ENCODE data around the gene CES1.
"Not testable (repeated sequence)": the region's sequence is repeated elsewhere in the genome, so short reads cannot be mapped to it uniquely, and the experiment has no call there.

CES1 gene

DNA sequence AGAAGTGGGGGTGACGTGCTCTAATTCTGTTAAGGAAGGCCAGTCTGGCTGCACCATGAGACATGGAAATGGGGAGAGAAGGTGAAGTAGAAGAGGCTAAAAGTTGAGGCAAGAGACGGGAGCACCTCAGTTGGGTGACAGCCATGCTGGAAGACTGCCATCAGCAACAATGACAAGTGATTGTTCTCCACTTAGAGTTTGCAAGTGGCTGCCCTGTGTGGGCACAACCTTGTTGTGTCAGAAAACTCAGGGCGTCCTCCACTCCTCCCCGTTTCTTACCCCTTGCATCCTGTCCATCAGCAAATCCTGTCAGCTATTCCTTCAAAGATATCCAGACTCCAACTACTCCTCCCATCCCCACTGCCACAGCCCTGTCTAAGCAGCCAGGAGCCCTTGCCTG lies 17.6 kb downstream of the CES1 start:
- TF ChIP-seq, protein P1, sequence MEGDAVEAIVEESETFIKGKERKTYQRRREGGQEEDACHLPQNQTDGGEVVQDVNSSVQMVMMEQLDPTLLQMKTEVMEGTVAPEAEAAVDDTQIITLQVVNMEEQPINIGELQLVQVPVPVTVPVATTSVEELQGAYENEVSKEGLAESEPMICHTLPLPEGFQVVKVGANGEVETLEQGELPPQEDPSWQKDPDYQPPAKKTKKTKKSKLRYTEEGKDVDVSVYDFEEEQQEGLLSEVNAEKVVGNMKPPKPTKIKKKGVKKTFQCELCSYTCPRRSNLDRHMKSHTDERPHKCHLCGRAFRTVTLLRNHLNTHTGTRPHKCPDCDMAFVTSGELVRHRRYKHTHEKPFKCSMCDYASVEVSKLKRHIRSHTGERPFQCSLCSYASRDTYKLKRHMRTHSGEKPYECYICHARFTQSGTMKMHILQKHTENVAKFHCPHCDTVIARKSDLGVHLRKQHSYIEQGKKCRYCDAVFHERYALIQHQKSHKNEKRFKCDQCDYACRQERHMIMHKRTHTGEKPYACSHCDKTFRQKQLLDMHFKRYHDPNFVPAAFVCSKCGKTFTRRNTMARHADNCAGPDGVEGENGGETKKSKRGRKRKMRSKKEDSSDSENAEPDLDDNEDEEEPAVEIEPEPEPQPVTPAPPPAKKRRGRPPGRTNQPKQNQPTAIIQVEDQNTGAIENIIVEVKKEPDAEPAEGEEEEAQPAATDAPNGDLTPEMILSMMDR (conservative IDR thresholded peaks at IDR 0.05) = no peak
- TF ChIP-seq ZFX (IDR thresholded peaks at IDR 0.05) = no peak
- no peak overlapping the region for H3K27ac ChIP-seq

DNA sequence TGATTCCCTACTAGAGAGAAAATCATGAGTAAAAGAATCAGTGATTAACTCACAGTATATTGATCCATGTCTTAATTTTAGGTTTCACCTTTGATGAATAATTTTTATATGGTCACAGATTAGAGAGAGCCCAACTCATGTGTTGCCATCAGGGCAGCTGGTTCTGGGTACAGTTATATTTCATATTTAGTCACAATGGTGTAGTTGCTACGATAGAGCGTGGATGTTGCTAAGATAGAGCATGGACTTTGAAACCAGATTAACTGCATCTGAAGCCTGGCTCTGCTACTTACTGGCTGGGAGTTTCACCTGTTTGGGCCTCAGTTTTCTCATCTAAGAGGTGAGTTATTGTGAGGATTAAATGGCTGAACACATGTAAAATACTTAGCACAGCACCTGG lies 18.7 kb downstream of the CES1 start:
- H3K27ac ChIP-seq = not testable (repeated sequence)

DNA sequence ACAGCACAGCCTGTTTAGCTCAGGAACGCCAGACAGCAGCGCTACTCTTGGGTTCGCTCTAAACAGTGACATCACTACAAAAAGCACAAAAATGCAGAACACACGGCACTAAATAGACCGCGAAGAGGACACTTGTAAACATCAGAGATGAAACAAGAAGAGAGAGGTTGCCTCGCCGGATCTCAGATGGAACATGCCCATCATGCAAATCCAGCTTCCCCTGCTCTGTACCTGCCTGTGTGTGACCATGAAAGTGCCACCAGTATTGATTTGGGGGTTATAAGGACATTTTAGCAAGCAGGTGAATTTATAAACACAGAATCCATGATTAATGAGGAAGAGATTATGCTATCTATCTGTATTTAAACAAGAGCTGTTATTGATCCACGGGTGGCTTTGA lies 19.2 kb downstream of the CES1 start:
- H3K27ac ChIP-seq = not testable (repeated sequence)

DNA sequence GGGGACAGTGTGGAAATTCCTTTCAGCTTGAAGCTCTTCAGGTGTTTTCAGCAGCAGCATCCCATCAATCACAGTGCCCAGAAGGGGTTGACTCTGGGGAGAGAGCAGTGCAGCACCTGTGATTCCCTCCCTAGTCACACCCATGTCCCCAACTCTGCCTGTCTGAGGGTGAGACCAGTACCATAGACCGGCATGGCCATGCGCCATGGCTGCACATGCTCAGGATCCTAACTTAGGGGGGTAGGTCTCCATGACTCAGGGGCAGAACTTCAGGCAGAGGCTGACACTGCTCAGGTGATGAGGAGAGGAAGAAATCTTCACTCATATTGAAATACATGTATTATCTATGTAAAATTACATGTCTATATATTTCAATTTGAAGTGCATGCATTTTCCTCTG lies 19.9 kb downstream of the CES1 start:
- no peak overlapping the region for H3K27ac ChIP-seq
- TF ChIP-seq ZFX (IDR thresholded peaks at IDR 0.05) = no peak
- TF ChIP-seq, protein P1 (conservative IDR thresholded peaks at IDR 0.05) = no peak

DNA sequence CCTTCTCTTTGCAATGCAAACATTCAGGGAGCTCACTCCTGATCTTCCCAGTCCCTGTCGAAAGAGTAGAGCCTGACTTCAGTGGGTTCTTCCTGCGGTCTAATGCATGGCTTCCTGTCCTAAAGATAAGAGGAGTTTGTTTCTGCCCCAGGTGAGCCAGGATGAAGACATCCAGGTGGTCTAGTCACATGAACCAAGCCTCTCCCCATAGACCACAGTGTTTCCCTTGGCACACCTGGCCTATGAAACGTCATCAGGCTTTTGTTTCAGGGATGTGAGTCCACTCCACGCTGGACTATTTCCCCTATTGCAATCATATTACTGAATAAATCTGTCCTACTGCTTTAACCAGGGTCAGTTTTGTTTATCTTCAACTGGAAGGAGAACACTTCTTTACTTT lies 21.1 kb downstream of the CES1 start:
- H3K27ac ChIP-seq = no peak overlapping the region

DNA sequence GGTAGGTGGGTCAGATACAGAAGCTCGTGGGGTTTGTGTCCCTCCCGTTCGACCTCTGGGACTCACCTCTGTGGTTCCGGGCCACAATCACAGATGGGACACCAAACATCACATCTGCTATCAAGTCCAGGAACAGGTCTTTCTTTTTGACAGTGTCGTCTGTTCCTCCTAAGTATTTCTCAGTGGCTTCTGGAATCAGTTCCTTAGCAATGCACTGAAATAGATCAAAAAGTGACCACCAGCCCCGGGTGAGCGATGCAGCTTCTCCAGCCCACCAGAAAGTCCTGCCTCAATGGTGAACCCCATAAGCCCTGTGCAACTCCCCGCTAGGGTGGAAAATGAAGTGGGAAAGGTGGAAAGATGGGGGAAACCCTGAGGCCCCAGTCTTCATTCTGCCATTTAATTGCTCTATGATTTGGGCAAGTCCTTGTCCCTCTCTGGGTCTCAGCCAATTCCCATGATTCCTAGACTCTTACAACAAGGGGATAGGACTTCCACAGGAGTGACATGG lies 22.4 kb downstream of the CES1 start:
- H3K27ac ChIP-seq = no peak overlapping the region
- TF ChIP-seq, protein P1 (conservative IDR thresholded peaks at IDR 0.05) = no peak
- no peak for TF ChIP-seq ZFX (IDR thresholded peaks at IDR 0.05)

More for the DNA sequence above, 21.1 kb downstream of the CES1 start:
- no peak for TF ChIP-seq ZFX (IDR thresholded peaks at IDR 0.05)
- TF ChIP-seq, protein P1 (conservative IDR thresholded peaks at IDR 0.05) = no peak

DNA sequence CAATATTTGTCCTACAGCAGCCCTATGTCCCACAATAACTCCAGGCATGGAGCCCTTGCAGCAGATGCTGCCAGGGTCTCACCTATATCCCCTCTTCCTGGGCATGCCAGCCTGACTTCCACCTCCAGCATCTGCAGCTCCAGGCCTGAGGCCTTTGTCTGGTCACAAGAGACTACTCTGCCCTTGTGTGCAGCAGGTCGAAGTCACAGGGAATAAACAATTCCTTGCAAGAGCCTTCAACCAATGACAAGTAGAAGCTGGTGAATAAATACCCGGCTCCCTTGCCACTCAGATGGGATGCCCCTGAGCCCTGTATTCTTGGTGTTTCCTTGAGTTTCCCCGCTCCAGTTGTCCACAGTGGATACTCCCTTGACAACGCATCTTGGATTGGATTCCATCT lies 23.0 kb downstream of the CES1 start:
- H3K27ac ChIP-seq = no peak overlapping the region
- no peak for TF ChIP-seq ZFX (IDR thresholded peaks at IDR 0.05)
- TF ChIP-seq, protein P1 (conservative IDR thresholded peaks at IDR 0.05) = no peak

DNA sequence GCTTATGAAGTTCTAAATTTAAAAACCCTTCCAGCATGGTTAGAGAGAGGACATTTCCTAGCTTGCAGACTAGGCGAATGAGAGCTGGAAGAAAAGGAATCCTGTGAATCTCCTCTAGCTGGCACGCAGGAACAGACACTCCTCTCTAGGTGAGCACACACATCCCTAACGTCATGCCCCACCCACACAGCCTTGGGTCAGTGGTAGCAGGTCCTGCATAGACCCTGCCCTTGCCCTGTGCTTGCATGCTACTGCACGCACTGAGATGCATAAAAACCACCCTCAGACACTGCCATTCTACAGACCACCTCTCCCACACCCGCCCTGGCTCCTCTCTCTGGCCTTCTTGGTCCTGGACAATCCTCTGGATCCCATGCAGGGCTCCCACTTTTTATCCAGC lies 23.5 kb downstream of the CES1 start:
- H3K27ac ChIP-seq = no peak overlapping the region
- TF ChIP-seq, protein P1 (conservative IDR thresholded peaks at IDR 0.05) = no peak
- TF ChIP-seq ZFX (IDR thresholded peaks at IDR 0.05) = no peak

DNA sequence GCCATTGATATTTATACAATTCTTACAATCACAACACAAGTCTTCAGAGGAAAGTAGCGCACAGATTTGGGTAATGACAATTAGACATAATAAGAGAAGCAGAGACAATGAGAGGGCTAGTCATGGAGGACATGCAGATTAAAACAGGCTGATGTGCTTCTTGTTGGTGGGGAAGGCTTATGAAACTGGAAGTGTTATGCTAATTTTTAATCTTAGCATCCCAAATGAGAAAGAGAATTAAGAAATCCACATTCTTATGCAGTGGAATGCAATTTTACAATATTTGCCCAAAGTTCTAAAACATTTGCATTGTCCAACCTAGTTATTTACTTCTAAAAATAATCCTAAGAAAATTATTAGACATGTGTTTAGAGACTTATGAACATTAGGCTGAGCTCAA lies 24.6 kb downstream of the CES1 start:
- not testable (repeated sequence) for H3K27ac ChIP-seq

DNA sequence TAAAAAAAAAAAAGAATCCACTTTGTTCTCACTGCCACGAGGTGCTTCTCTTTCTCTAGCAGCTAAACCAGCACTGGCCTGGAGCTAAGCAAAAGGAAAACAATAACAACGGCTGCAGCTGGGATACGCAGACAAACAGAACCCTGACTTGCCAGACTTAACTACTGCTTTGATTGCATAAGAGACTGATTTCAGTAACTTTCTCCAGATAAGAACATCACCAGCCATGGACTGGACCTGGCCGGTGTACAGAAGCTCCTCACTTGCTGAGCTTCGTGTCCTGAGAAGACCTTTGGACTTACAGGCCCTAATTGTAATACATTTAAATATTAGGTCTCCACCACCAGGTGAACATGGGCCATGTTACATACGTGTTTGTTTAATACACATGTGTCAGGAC lies 27.8 kb downstream of the CES1 start:
- H3K27ac ChIP-seq = not testable (repeated sequence)

DNA sequence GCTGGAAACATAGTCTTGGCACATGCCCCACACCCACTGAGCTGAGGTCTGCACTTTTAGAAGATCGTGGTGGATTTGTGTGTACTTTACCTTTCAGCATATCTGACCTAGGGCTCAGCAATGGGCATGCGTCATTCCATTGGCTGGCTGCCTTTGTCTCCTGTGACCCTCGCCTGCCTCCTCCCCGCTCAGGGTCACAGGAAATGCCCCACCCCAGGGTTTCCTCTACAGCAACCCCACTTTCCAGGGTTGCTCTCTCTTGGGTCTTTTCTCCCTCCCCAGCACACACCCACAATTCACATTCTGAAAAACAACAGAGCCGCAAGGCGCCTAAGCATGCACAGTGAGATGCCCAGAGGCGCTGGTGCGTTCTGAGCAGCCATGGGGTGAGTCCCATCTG lies 29.2 kb downstream of the CES1 start:
- H3K27ac ChIP-seq = not testable (repeated sequence)

DNA sequence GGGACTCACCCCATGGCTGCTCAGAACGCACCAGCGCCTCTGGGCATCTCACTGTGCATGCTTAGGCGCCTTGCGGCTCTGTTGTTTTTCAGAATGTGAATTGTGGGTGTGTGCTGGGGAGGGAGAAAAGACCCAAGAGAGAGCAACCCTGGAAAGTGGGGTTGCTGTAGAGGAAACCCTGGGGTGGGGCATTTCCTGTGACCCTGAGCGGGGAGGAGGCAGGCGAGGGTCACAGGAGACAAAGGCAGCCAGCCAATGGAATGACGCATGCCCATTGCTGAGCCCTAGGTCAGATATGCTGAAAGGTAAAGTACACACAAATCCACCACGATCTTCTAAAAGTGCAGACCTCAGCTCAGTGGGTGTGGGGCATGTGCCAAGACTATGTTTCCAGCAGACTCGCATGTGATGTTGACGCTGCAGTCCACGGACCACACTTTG lies 39.9 kb downstream of the CES1 start:
- H3K27ac ChIP-seq = not testable (repeated sequence)

DNA sequence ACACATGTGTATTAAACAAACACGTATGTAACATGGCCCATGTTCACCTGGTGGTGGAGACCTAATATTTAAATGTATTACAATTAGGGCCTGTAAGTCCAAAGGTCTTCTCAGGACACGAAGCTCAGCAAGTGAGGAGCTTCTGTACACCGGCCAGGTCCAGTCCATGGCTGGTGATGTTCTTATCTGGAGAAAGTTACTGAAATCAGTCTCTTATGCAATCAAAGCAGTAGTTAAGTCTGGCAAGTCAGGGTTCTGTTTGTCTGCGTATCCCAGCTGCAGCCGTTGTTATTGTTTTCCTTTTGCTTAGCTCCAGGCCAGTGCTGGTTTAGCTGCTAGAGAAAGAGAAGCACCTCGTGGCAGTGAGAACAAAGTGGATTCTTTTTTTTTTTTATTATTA lies 41.4 kb downstream of the CES1 start:
- not testable (repeated sequence) for H3K27ac ChIP-seq

DNA sequence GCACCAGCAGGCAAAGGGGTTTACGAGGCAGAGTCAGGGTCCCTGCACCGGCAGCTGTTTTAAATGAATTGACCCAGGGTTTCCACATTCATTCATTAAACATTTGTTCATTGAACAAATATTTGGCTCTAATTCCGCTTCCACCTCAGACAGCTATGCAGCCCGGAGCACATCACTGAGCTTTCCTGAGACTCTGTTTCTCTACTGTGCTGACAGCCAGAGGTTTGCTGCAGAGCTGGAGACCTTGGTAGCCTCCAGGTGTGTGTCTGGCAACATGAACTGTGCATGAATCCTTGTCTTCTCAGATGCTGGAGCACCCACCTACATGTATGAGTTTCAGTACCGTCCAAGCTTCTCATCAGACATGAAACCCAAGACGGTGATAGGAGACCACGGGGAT lies 42.7 kb downstream of the CES1 start:
- not testable (repeated sequence) for H3K27ac ChIP-seq

DNA sequence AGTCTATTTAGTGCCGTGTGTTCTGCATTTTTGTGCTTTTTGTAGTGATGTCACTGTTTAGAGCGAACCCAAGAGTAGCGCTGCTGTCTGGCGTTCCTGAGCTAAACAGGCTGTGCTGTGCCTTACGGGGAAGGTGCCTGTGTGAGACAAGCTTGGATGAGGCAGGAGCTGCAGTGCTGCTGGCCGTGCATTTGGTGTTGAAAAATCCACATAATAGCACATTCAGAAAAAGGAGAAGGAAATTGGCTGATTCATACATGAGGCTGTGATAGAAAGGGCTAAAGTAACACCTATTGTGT lies 50.2 kb downstream of the CES1 start:
- not testable (repeated sequence) for H3K27ac ChIP-seq

All from C4-2B (cell line).